ENCODE data around the gene BDKRB2. TPM values are rescaled to one million over a fixed set of nuclear protein-coding genes. Genes with fewer than 3 reads are reported as not detected.

Gene BDKRB2
- total and polyA plus RNA-seq, 2 donors (not counting 1 experiment from before 2014, with no cell fraction given) = 24.0 to 91.5 TPM

- Histone ChIP-seq H3K27me3 (ENCODE audit: control insufficient read depth, insufficient read depth, low read length) (no peaks in the 10 kb centered on the region), H3K4me2 (ENCODE audit: extremely low read depth, insufficient read depth, low read length) (no peak overlapping the region), H2AFZ (ENCODE audit: low read length) (no peak overlapping the region), H3K79me2 (ENCODE audit: control insufficient read depth, insufficient read depth, low read length) (no peaks in the 10 kb centered on the region), H3K9me3 (ENCODE audit: control insufficient read depth, insufficient read depth, low read depth, low read length) (no peaks in the 10 kb centered on the region), H3K27ac (ENCODE audit: insufficient read depth, low read length) (no peak overlapping the region), H4K20me1 (ENCODE audit: control insufficient read depth, extremely low read depth, insufficient read depth, low read length) (no peaks in the 10 kb centered on the region), H3K36me3 (ENCODE audit: control insufficient read depth, insufficient read depth, low read length) (no peaks in the 10 kb centered on the region), H3K9ac (ENCODE audit: insufficient read depth, low read length) (no peak overlapping the region), H3K4me3 (replicated peaks in 1 of 4; ENCODE audit: control extremely low read depth in 1 of 4, insufficient read depth in 1 of 4, low read depth in 3 of 4, low read length in 4 of 4) (no peak overlapping the region), H3K4me1 (ENCODE audit: control insufficient read depth, extremely low read depth, insufficient read depth, low read length) (no peaks in the 10 kb centered on the region)
- TF ChIP-seq, protein P1, sequence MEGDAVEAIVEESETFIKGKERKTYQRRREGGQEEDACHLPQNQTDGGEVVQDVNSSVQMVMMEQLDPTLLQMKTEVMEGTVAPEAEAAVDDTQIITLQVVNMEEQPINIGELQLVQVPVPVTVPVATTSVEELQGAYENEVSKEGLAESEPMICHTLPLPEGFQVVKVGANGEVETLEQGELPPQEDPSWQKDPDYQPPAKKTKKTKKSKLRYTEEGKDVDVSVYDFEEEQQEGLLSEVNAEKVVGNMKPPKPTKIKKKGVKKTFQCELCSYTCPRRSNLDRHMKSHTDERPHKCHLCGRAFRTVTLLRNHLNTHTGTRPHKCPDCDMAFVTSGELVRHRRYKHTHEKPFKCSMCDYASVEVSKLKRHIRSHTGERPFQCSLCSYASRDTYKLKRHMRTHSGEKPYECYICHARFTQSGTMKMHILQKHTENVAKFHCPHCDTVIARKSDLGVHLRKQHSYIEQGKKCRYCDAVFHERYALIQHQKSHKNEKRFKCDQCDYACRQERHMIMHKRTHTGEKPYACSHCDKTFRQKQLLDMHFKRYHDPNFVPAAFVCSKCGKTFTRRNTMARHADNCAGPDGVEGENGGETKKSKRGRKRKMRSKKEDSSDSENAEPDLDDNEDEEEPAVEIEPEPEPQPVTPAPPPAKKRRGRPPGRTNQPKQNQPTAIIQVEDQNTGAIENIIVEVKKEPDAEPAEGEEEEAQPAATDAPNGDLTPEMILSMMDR (conservative IDR thresholded peaks at IDR 0.05 in 1 of 2, IDR thresholded peaks at IDR 0.05 in 1 of 2; ENCODE audit: low read depth in 1 of 2, low read length in 2 of 2) = no peak
- no peak for TF ChIP-seq EZH2 (IDR thresholded peaks at IDR 0.05; ENCODE audit: low read length, missing control alignments)
- no peak for DNase-seq (ENCODE audit: low read depth in 2 of 2)
These were observed 29.0 kb downstream of the BDKRB2 start for GRCh38 chr14:96233661-96234060.

DNA sequence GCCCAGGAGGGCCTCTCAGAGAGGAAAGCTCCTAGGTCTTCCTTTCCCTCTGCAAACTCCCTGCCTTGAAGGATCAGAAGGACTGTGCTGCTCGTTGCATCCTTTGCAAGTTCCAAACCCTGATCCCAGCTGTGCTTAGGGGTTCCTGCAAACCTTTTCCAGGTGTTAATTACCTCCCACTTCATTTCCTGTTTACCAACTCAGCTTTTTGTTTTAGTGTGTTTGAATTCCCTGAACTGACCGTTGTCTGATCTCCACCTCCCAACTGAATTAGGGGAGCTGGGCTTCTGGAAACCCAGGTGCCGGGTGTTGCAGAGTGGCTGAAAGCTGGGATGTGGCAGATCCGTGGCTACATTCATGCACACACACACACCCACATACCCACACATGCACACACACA lies 30.8 kb downstream of the BDKRB2 start:
- H3K27me3 ChIP-seq (ENCODE audit: control insufficient read depth, insufficient read depth, low read length) = no peaks in the 10 kb centered on the region
- H3K9ac ChIP-seq (ENCODE audit: insufficient read depth, low read length) = no peak overlapping the region
- no peak overlapping the region for H3K27ac ChIP-seq (ENCODE audit: insufficient read depth, low read length)
- H3K4me1 ChIP-seq (ENCODE audit: control insufficient read depth, extremely low read depth, insufficient read depth, low read length) = no peaks in the 10 kb centered on the region
- H3K4me2 ChIP-seq (ENCODE audit: extremely low read depth, insufficient read depth, low read length) = no peak overlapping the region
- no peaks in the 10 kb centered on the region for H4K20me1 ChIP-seq (ENCODE audit: control insufficient read depth, extremely low read depth, insufficient read depth, low read length)
- H3K79me2 ChIP-seq (ENCODE audit: control insufficient read depth, insufficient read depth, low read length) = no peaks in the 10 kb centered on the region
- no peak overlapping the region for H2AFZ ChIP-seq (ENCODE audit: low read length)
- no peaks in the 10 kb centered on the region for H3K9me3 ChIP-seq (ENCODE audit: control insufficient read depth, insufficient read depth, low read depth, low read length)
- H3K36me3 ChIP-seq (ENCODE audit: control insufficient read depth, insufficient read depth, low read length) = no peaks in the 10 kb centered on the region
- no peak overlapping the region for H3K4me3 ChIP-seq (replicated peaks in 1 of 4; ENCODE audit: control extremely low read depth in 1 of 4, insufficient read depth in 1 of 4, low read depth in 3 of 4, low read length in 4 of 4)
- TF ChIP-seq, protein P1 (conservative IDR thresholded peaks at IDR 0.05 in 1 of 2, IDR thresholded peaks at IDR 0.05 in 1 of 2; ENCODE audit: low read depth in 1 of 2, low read length in 2 of 2) = no peak
- no peak for DNase-seq (ENCODE audit: low read depth in 2 of 2)

GRCh38 chr14:96237641-96238040 lies 33.0 kb downstream of the BDKRB2 start:
- no peak overlapping the region for H3K9ac ChIP-seq (ENCODE audit: insufficient read depth, low read length)
- DNase-seq (ENCODE audit: low read depth in 2 of 2) = no peak
- H3K79me2 ChIP-seq (ENCODE audit: control insufficient read depth, insufficient read depth, low read length) = no peaks in the 10 kb centered on the region
- no peak overlapping the region for H3K4me2 ChIP-seq (ENCODE audit: extremely low read depth, insufficient read depth, low read length)
- H4K20me1 ChIP-seq (ENCODE audit: control insufficient read depth, extremely low read depth, insufficient read depth, low read length) = no peaks in the 10 kb centered on the region
- H3K4me3 ChIP-seq (replicated peaks in 1 of 4; ENCODE audit: control extremely low read depth in 1 of 4, insufficient read depth in 1 of 4, low read depth in 3 of 4, low read length in 4 of 4) = no peak overlapping the region
- no peak overlapping the region for H2AFZ ChIP-seq (ENCODE audit: low read length)
- H3K36me3 ChIP-seq (ENCODE audit: control insufficient read depth, insufficient read depth, low read length) = peaks cover 2% of the 10 kb centered on the region
- no peak overlapping the region for H3K27ac ChIP-seq (ENCODE audit: insufficient read depth, low read length)
- H3K4me1 ChIP-seq (ENCODE audit: control insufficient read depth, extremely low read depth, insufficient read depth, low read length) = no peaks in the 10 kb centered on the region
- no peaks in the 10 kb centered on the region for H3K9me3 ChIP-seq (ENCODE audit: control insufficient read depth, insufficient read depth, low read depth, low read length)
- TF ChIP-seq, protein P1 (conservative IDR thresholded peaks at IDR 0.05 in 1 of 2, IDR thresholded peaks at IDR 0.05 in 1 of 2; ENCODE audit: low read depth in 1 of 2, low read length in 2 of 2) = no peak
- no peak for TF ChIP-seq EZH2 (IDR thresholded peaks at IDR 0.05; ENCODE audit: low read length, missing control alignments)
- H3K27me3 ChIP-seq (ENCODE audit: control insufficient read depth, insufficient read depth, low read length) = no peaks in the 10 kb centered on the region
